K562 (cell line): Measurements from ENCODE around the gene FSTL4. TPM values are rescaled to one million over a fixed set of nuclear protein-coding genes. Genes with fewer than 3 reads are reported as not detected.

Experiments
- ATAC-seq: fragments of 200-7000 bp; cut with Tn5 transposase; 3 replicates; pipeline ENCODE4 v1.9.1; 2020; ENCODE audit warnings: moderate library complexity
- BruUV-seq: library from RNA; stranded (reverse); fragments of 400-500 nt; replicated peaks from 2 replicates; lab custom pipeline; 2021; lab: Mats Ljungman, UMichigan
- CTCF ChIA-PET: fragments of 300-600 bp; formaldehyde crosslinking; extraction: SDS; loops from one replicate; lab custom pipeline; 2021; ENCODE audit warnings: low intra/inter-chr PET ratio; lab: Yijun Ruan, JAX
- POLR2A ChIA-PET: fragments of 300-600, 350-650 bp; sonication (Branson Sonifier 250); formaldehyde crosslinking; extraction: SDS; loops from one replicate; lab custom pipeline; 2021; ENCODE audit warnings: antibody characterized with exemption, inconsistent platforms; lab: Yijun Ruan, JAX
- DNase-seq, 4 experiments: peaks; one replicate each; pipeline versions ENCODE4 v3.0.0 to v3.0.0-alpha.2; 2011 to 2018; ENCODE audit warnings: low spot score in 3 of 4, mixed read lengths in 3 of 4; ENCODE audit errors: extremely low read depth in 1 of 4
- FAIRE-seq: peaks from 2 replicates; lab custom pipeline; 2011; peaks lifted over from hg19 to GRCh38; lab: Jason Lieb, UNC
- H2AFZ ChIP-seq: 2 replicates; pipeline ENCODE4 v1.6.0; 2011; ENCODE audit warnings: low read depth, low read length, control low read depth, inconsistent platforms
- H3K27ac ChIP-seq: fragments of 200-600 bp; 3 replicates; pipeline ENCODE4 v1.8.0; 2011; ENCODE audit warnings: low read depth, mild to moderate bottlenecking, control low read depth, inconsistent platforms, low read length, moderate library complexity, mixed read lengths; ENCODE audit errors: extremely low read depth
- H3K27me3 ChIP-seq, 2 experiments: fragments of 300-600 bp in 1 of 2; 2 replicates in 1 of 2; 3 replicates in 1 of 2; pipeline versions ENCODE4 v1.6.0 to v1.8.0; 2011; ENCODE audit warnings: inconsistent platforms in 2 of 2, low read length in 2 of 2, mild to moderate bottlenecking in 1 of 2, mixed read lengths in 1 of 2, moderate library complexity in 1 of 2; ENCODE audit not compliant: control insufficient read depth in 2 of 2, insufficient read depth in 2 of 2
- H3K36me3 ChIP-seq: fragments of 300-600 bp; 3 replicates; pipeline ENCODE4 v1.8.0; 2011; ENCODE audit warnings: mild to moderate bottlenecking, low read length, inconsistent platforms; ENCODE audit not compliant: control insufficient read depth, insufficient read depth
- H3K4me1 ChIP-seq, 2 experiments: fragments of 200-600 bp in 1 of 2; replicated peaks in 1 of 2; 2 replicates in 1 of 2; 3 replicates in 1 of 2; pipeline versions ENCODE4 v1.5.1 to v1.8.0; 2011; ENCODE audit warnings: inconsistent platforms in 2 of 2, low read length in 2 of 2, mild to moderate bottlenecking in 1 of 2, mixed read lengths in 1 of 2, moderate library complexity in 1 of 2; ENCODE audit not compliant: control insufficient read depth in 2 of 2, insufficient read depth in 2 of 2
- H3K4me2 ChIP-seq: 2 replicates; pipeline ENCODE4 v1.6.1; 2011; ENCODE audit warnings: low read length, control low read depth, inconsistent platforms, mixed read lengths; ENCODE audit not compliant: insufficient read depth
- H3K4me3 ChIP-seq: fragments of 200-600 bp; sonication (generic), shearing (Covaris generic); 2 replicates; pipeline ENCODE4 v1.5.1; 2016; ENCODE audit warnings: control low read depth, inconsistent platforms
- H3K79me2 ChIP-seq: fragments of 200-600 bp; 3 replicates; pipeline ENCODE4 v1.8.0; 2011; ENCODE audit warnings: low read length, inconsistent platforms; ENCODE audit not compliant: control insufficient read depth, insufficient read depth
- H3K9ac ChIP-seq, 2 experiments: 2 replicates each; pipeline versions ENCODE4 v1.6.0 to v1.6.1; 2011; ENCODE audit warnings: low read depth in 2 of 2, low read length in 2 of 2, control low read depth in 1 of 2, inconsistent platforms in 1 of 2, mild to moderate bottlenecking in 1 of 2, mixed read lengths in 1 of 2; ENCODE audit not compliant: insufficient read depth in 1 of 2
- H3K9me1 ChIP-seq: one replicate; pipeline ENCODE4 v1.6.0; 2011; ENCODE audit warnings: inconsistent platforms, mild to moderate bottlenecking, low read length, moderate library complexity; ENCODE audit not compliant: control insufficient read depth, insufficient read depth
- H3K9me3 ChIP-seq: replicated peaks from 2 replicates; pipeline ENCODE4 v1.5.1; 2011; ENCODE audit warnings: low read depth, low read length, inconsistent platforms; ENCODE audit not compliant: control insufficient read depth, insufficient read depth
- H4K20me1 ChIP-seq: replicated peaks from 2 replicates; pipeline ENCODE4 v1.6.1; 2011; ENCODE audit warnings: low read length, inconsistent platforms, mixed read lengths; ENCODE audit not compliant: control insufficient read depth, insufficient read depth
- CHD1 ChIP-seq: fragments of 200-600 bp; sonication (generic); IDR thresholded peaks from one replicate; pipeline ENCODE4 v1.6.1; 2012; ENCODE audit warnings: mild to moderate bottlenecking, moderate library complexity, low read length, inconsistent platforms
- NFRKB ChIP-seq: fragments of 450-650 bp; IDR thresholded peaks from 2 replicates; pipeline ENCODE4 v1.6.1; 2016; ENCODE audit warnings: low read depth
- NR1H2 ChIP-seq: sonication (generic); formaldehyde crosslinking; IDR thresholded peaks from 2 replicates; pipeline ENCODE4 v1.4.0; 2020; ENCODE audit warnings: mild to moderate bottlenecking, missing genetic modification reagents
- RB1 ChIP-seq: fragments of 450-650 bp; IDR thresholded peaks from 2 replicates; pipeline ENCODE4 v1.6.1; 2017; ENCODE audit warnings: low read depth, mild to moderate bottlenecking
- SAFB2 ChIP-seq: fragments of 200-400 bp; formaldehyde crosslinking; IDR thresholded peaks from 2 replicates; pipeline ENCODE4 v1.6.1; 2018; ENCODE audit warnings: borderline replicate concordance, low read length, low read depth, moderate library complexity; ENCODE audit not compliant: severe bottlenecking
- TCF7L2 ChIP-seq: fragments of 150-350 bp; IDR thresholded peaks from 2 replicates; pipeline ENCODE4 v1.6.1; 2016; ENCODE audit warnings: low read depth, mild to moderate bottlenecking, low read length, moderate library complexity
- THAP12 ChIP-seq: fragments of 250-450 bp; sonication (Bioruptor Pico); IDR thresholded peaks from 2 replicates; pipeline ENCODE4 v1.9.0; 2021; ENCODE audit warnings: mild to moderate bottlenecking, inconsistent platforms
- ZNF224 ChIP-seq: sonication (generic); formaldehyde crosslinking; IDR thresholded peaks from 2 replicates; pipeline ENCODE4 v1.8.0; 2022; ENCODE audit warnings: mild to moderate bottlenecking, missing genetic modification reagents
- ZNF766 ChIP-seq: fragments of 200-800 bp; sonication (Bioruptor generic); conservative IDR thresholded peaks from 2 replicates; pipeline ENCODE4 v1.6.1; 2016; ENCODE audit warnings: missing genetic modification characterization, missing compliant biosample characterization
- WGBS: fragments of 100-300 bp; shearing (Covaris generic); methylation state at CpG from one replicate; pipeline ENCODE4 v1.1.6; 2016; ENCODE audit warnings: low coverage, mixed read lengths; ENCODE audit not compliant: insufficient coverage; ENCODE audit errors: missing lambda C conversion rate; 5-methylcytosine and 5-hydroxymethylcytosine counted together
- in situ Hi-C: fragments of 300-500 bp; cut with MboI; formaldehyde crosslinking; loops from 4 replicates; pipeline ENCODE4 v1.15.0; 2018; ENCODE audit warnings: inconsistent platforms, mixed read lengths
- intact Hi-C: fragments of 100-400 bp; cut with micrococcal nuclease; formaldehyde crosslinking; loops from 2 replicates; pipeline ENCODE4 v1.14.2; 2022
- polyA plus RNA-seq, 8 experiments: library from polyadenylated mRNA; depleted of rRNA in 4 of 8; stranded (reverse) in 5 of 8; unstranded in 3 of 8; fragments of >200 nt; fragmentation: Nextera tagmentation in 2 of 8; fragmentation: Illumina TruSeq in 1 of 8; extraction: Ambion mirVana in 2 of 8; extraction: Trizol in 1 of 8; gene quantifications; 2 replicates each; pipeline versions ENCODE4 v1.2.1 to v1.2.3, GENCODE V29; 2011 to 2014; ENCODE audit warnings: inconsistent platforms in 1 of 8, missing spikeins in 1 of 8
- total RNA-seq, 7 experiments: library from RNA; depleted of rRNA in 6 of 7; stranded (reverse); fragments of >200 nt in 6 of 7; fragmentation: Illumina TruSeq in 2 of 7; extraction: Trizol in 2 of 7; gene quantifications; 2 replicates each; pipeline versions ENCODE4 v1.2.1 to v1.2.3, GENCODE V29; 2011 to 2021; ENCODE audit warnings: low replicate concordance in 1 of 7
- TF ChIP-seq, protein P1 (sequence below), 3 experiments: fragments of 200-800 bp in 1 of 3; fragments of 250-450 bp in 1 of 3; fragments of 450-650 bp in 1 of 3; sonication (Bioruptor Pico) in 1 of 3; sonication (Bioruptor generic) in 1 of 3; formaldehyde crosslinking in 1 of 3; IDR thresholded peaks; 2 replicates each; pipeline versions ENCODE4 v1.6.1 to v1.8.0; 2016 to 2022; ENCODE audit warnings: mild to moderate bottlenecking in 2 of 3, missing genetic modification characterization in 2 of 3, missing compliant biosample characterization in 1 of 3, moderate library complexity in 1 of 3
- TF ChIP-seq, protein P2 (sequence below): fragments of 250-450 bp; sonication (Bioruptor Pico); IDR thresholded peaks from 2 replicates; pipeline ENCODE4 v1.5.0; 2022; ENCODE audit warnings: mild to moderate bottlenecking
- TF ChIP-seq, protein P3 (sequence below), 2 experiments: fragments of 250-450 bp in 1 of 2; fragments of 450-650 bp in 1 of 2; sonication (Bioruptor Pico) in 1 of 2; IDR thresholded peaks; 2 replicates each; pipeline versions ENCODE4 v1.6.1 to v1.8.0; 2016 to 2021; ENCODE audit warnings: mild to moderate bottlenecking in 2 of 2, moderate library complexity in 2 of 2, missing compliant biosample characterization in 1 of 2, missing genetic modification characterization in 1 of 2

The FSTL4 gene
- total and polyA plus RNA-seq, 9 of the 15 experiments (the other 6 are each of a cell fraction or from before 2014, with no cell fraction given), result 0.08 to 0.18 (median 0.10) TPM; not detected in 5

GRCh38 chr5:133564921-133565565 lies 47.3 kb downstream of the FSTL4 start:
- CTCF ChIA-PET, result no interaction called here
- no peaks in the 10 kb centered on the region for H3K9me3 ChIP-seq
- peak; percentile 29 for FAIRE-seq
- TF ChIP-seq NFRKB, result no peak
- no peak for TF ChIP-seq THAP12
- TF ChIP-seq, protein P1, sequence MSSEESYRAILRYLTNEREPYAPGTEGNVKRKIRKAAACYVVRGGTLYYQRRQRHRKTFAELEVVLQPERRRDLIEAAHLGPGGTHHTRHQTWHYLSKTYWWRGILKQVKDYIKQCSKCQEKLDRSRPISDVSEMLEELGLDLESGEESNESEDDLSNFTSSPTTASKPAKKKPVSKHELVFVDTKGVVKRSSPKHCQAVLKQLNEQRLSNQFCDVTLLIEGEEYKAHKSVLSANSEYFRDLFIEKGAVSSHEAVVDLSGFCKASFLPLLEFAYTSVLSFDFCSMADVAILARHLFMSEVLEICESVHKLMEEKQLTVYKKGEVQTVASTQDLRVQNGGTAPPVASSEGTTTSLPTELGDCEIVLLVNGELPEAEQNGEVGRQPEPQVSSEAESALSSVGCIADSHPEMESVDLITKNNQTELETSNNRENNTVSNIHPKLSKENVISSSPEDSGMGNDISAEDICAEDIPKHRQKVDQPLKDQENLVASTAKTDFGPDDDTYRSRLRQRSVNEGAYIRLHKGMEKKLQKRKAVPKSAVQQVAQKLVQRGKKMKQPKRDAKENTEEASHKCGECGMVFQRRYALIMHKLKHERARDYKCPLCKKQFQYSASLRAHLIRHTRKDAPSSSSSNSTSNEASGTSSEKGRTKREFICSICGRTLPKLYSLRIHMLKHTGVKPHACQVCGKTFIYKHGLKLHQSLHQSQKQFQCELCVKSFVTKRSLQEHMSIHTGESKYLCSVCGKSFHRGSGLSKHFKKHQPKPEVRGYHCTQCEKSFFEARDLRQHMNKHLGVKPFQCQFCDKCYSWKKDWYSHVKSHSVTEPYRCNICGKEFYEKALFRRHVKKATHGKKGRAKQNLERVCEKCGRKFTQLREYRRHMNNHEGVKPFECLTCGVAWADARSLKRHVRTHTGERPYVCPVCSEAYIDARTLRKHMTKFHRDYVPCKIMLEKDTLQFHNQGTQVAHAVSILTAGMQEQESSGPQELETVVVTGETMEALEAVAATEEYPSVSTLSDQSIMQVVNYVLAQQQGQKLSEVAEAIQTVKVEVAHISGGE (CRISPR knock-in tag; IDR thresholded peaks at IDR 0.05), result no peak
- no peak for TF ChIP-seq NR1H2 (CRISPR knock-in tag)
- no peak for TF ChIP-seq CHD1
- no peak for TF ChIP-seq ZNF766
- TF ChIP-seq ZNF224 (CRISPR knock-in tag), result no peak
- no peak for TF ChIP-seq RB1
- TF ChIP-seq, protein P2, sequence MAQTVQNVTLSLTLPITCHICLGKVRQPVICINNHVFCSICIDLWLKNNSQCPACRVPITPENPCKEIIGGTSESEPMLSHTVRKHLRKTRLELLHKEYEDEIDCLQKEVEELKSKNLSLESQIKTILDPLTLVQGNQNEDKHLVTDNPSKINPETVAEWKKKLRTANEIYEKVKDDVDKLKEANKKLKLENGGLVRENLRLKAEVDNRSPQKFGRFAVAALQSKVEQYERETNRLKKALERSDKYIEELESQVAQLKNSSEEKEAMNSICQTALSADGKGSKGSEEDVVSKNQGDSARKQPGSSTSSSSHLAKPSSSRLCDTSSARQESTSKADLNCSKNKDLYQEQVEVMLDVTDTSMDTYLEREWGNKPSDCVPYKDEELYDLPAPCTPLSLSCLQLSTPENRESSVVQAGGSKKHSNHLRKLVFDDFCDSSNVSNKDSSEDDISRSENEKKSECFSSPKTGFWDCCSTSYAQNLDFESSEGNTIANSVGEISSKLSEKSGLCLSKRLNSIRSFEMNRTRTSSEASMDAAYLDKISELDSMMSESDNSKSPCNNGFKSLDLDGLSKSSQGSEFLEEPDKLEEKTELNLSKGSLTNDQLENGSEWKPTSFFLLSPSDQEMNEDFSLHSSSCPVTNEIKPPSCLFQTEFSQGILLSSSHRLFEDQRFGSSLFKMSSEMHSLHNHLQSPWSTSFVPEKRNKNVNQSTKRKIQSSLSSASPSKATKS (CRISPR knock-in tag), result no peak
- TF ChIP-seq SAFB2, result no peak
- no peak for TF ChIP-seq TCF7L2
- TF ChIP-seq, protein P3, sequence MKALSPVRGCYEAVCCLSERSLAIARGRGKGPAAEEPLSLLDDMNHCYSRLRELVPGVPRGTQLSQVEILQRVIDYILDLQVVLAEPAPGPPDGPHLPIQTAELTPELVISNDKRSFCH (CRISPR knock-in tag; IDR thresholded peaks at IDR 0.05), result no peak
- TF ChIP-seq, protein P3 (tag; IDR thresholded peaks at IDR 0.05), result no peak

More at GRCh38 chr5:133564921-133565565, 47.3 kb downstream of the FSTL4 start:
- Histone ChIP-seq H3K9me1 (no peaks in the 10 kb centered on the region), H3K4me2 (no peak overlapping the region), H3K4me3 (no peak overlapping the region), H3K4me1 (no peaks in the 10 kb centered on the region), H3K9ac (no peak overlapping the region), H3K27me3 (peaks cover 0 to 4% of the 10 kb centered on the region in 2 experiments; a peak in 1 of 5 replicates), H2AFZ (no peak overlapping the region), H3K27ac (no peak overlapping the region), H4K20me1 (peaks cover 8% of the 10 kb centered on the region; the same call in 1 of the 2 replicates), H3K36me3 (no peaks in the 10 kb centered on the region), H3K79me2 (no peaks in the 10 kb centered on the region)
- ATAC-seq (no peak), DNase-seq (no peak)
- WGBS, result 0% methylated on average over 4 of the region's 4 CpGs
- intact Hi-C loops, result no loop called here
- BruUV-seq, result no TSS peak
- in situ Hi-C loops, result no loop called here
- POLR2A ChIA-PET, result interaction anchor here (1.0 kb wide), 1 partner anchor 13 kb away, joined by 3 read pairs; no protein-coding TSS in a partner anchor
